ENCODE results near the gene TBX1.

DNA sequence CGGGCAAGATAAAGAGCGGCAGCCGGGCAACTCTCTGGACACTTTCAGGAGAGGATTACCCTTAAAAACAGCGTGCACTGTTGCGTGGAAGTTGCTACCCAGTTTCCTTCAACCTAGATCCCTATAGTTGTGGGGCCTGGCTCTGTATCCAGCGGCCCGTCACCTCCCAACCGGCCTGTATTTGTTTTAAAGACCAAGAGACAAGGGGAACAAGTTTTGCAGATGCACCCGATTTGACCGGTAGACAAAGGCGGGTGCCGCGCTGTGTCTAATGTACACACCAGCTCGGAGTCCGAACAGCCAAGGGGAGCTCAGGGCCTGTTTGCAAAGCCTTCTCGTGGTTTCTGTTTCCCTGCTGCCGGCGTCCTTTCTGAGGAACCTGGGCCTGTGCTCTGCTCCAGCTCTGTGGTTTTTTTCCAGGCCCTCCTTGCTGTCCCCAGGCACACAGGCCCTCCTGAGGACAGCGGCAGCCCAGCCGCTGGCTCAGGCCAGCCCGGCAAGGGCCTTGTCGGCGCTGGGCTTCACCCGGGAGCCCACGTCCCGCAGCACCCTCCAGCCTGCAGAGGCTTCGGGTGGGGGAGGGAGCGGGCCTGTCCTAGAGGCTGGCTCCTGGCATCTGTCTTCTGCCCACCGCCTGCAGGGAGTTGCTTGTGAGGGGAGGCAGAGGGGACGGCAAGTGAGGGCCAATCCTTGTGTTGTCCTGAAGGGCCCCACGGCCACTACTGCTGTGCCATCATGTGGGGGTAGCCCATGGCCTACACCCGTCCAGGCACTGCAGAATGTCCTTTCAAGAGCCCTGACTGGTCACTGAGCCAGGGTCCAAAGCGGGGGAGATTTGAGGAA, 1.4 kb downstream of the TBX1 start:
- TF ChIP-seq, protein P1, sequence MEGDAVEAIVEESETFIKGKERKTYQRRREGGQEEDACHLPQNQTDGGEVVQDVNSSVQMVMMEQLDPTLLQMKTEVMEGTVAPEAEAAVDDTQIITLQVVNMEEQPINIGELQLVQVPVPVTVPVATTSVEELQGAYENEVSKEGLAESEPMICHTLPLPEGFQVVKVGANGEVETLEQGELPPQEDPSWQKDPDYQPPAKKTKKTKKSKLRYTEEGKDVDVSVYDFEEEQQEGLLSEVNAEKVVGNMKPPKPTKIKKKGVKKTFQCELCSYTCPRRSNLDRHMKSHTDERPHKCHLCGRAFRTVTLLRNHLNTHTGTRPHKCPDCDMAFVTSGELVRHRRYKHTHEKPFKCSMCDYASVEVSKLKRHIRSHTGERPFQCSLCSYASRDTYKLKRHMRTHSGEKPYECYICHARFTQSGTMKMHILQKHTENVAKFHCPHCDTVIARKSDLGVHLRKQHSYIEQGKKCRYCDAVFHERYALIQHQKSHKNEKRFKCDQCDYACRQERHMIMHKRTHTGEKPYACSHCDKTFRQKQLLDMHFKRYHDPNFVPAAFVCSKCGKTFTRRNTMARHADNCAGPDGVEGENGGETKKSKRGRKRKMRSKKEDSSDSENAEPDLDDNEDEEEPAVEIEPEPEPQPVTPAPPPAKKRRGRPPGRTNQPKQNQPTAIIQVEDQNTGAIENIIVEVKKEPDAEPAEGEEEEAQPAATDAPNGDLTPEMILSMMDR (IDR thresholded peaks at IDR 0.05; ENCODE audit: insufficient read depth, low read length, poor library complexity, severe bottlenecking): no peak
- no peak for TF ChIP-seq EZH2phosphoT487 (conservative IDR thresholded peaks at IDR 0.05; ENCODE audit: low read length)
